ENCODE measurements around the gene UGGT2. TPM values are rescaled to one million over a fixed set of nuclear protein-coding genes. Genes with fewer than 3 reads are reported as not detected.

The UGGT2 gene
- total RNA-seq, 1 experiment from 2014 or later, result 34.5 TPM

- no peaks in the 10 kb centered on the region for H3K27me3 ChIP-seq (ENCODE audit: insufficient read depth, low read length)
- H4K5ac ChIP-seq (ENCODE audit: insufficient read length, low read depth, low read length), result no peak overlapping the region
- H2AK5ac ChIP-seq (ENCODE audit: insufficient read length, low read length), result no peak overlapping the region
- no peak overlapping the region for H3K27ac ChIP-seq (ENCODE audit: insufficient read length, low read depth, low read length)
- no peaks in the 10 kb centered on the region for H3K9me3 ChIP-seq (ENCODE audit: control insufficient read depth, low read depth, low read length)
- no peak overlapping the region for H2BK15ac ChIP-seq (ENCODE audit: low read depth, low read length)
- H3K9ac ChIP-seq (ENCODE audit: extremely low read depth, insufficient read length, low read length), result no peak overlapping the region
- no peak overlapping the region for H3K14ac ChIP-seq (ENCODE audit: insufficient read depth, low read length)
- H2BK12ac ChIP-seq (ENCODE audit: insufficient read length, low read depth, low read length), result no peak overlapping the region
- H3K36me3 Mint-ChIP-seq (ENCODE audit: insufficient read depth in 1 of 3, low read depth in 3 of 3), result peaks cover 17 to 38% (median 33%) of the 10 kb centered on the region in 3 experiments; a peak in 6 of 7 replicates
- peaks cover 5 to 6% of the 10 kb centered on the region in 2 experiments; a peak in 3 of 4 replicates for H3K4me1 Mint-ChIP-seq
- H2AFZ ChIP-seq (ENCODE audit: low read length), result no peak overlapping the region
- no peak overlapping the region for H3K27ac Mint-ChIP-seq
- no peak for DNase-seq
- no peak overlapping the region for H2BK20ac ChIP-seq (ENCODE audit: low read depth, low read length, poor library complexity, severe bottlenecking)
- H2BK120ac ChIP-seq (ENCODE audit: low read depth, low read length, poor library complexity, severe bottlenecking), result no peak overlapping the region
- H3K4ac ChIP-seq (ENCODE audit: low read depth, low read length), result no peak overlapping the region
- H3K9me3 Mint-ChIP-seq, result no peaks in the 10 kb centered on the region; a peak in 1 of 5 replicates
- TF ChIP-seq, protein P1, sequence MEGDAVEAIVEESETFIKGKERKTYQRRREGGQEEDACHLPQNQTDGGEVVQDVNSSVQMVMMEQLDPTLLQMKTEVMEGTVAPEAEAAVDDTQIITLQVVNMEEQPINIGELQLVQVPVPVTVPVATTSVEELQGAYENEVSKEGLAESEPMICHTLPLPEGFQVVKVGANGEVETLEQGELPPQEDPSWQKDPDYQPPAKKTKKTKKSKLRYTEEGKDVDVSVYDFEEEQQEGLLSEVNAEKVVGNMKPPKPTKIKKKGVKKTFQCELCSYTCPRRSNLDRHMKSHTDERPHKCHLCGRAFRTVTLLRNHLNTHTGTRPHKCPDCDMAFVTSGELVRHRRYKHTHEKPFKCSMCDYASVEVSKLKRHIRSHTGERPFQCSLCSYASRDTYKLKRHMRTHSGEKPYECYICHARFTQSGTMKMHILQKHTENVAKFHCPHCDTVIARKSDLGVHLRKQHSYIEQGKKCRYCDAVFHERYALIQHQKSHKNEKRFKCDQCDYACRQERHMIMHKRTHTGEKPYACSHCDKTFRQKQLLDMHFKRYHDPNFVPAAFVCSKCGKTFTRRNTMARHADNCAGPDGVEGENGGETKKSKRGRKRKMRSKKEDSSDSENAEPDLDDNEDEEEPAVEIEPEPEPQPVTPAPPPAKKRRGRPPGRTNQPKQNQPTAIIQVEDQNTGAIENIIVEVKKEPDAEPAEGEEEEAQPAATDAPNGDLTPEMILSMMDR (conservative IDR thresholded peaks at IDR 0.05), result no peak
- H3K27me3 Mint-ChIP-seq (ENCODE audit: low read depth), result no peaks in the 10 kb centered on the region
- no peaks in the 10 kb centered on the region for H3K4me1 ChIP-seq (ENCODE audit: insufficient read depth, low read length)
- H3K18ac ChIP-seq (ENCODE audit: insufficient read length, low read depth, low read length), result no peak overlapping the region
- no peak overlapping the region for H3K23ac ChIP-seq (ENCODE audit: insufficient read length, low read depth, low read length)
- no peaks in the 10 kb centered on the region for H3K79me1 ChIP-seq (ENCODE audit: insufficient read depth, low read depth, low read length, poor library complexity, severe bottlenecking)
- no peaks in the 10 kb centered on the region for H4K20me1 ChIP-seq (ENCODE audit: control insufficient read depth, insufficient read depth, insufficient read length)
- H3K56ac ChIP-seq (ENCODE audit: insufficient read length, low read depth, low read length), result no peak overlapping the region
- no peak overlapping the region for H3K4me2 ChIP-seq (ENCODE audit: insufficient read depth, insufficient read length, low read length)
- no peak overlapping the region for H2BK5ac ChIP-seq (ENCODE audit: insufficient read length, low read length)
- no peaks in the 10 kb centered on the region for H3K79me2 ChIP-seq (ENCODE audit: insufficient read depth, low read length)
- no peak overlapping the region for H3T11ph ChIP-seq (ENCODE audit: low read length)
- H3K4me3 Mint-ChIP-seq, result no peak overlapping the region
- no peak overlapping the region for H4K8ac ChIP-seq (replicated peaks; ENCODE audit: insufficient read length, low read depth, low read length)
- WGBS (ENCODE audit: extremely low coverage, insufficient read length, low lambda C conversion rate), result no CpG with 5 or more reads among the region's 4 CpGs
- no peaks in the 10 kb centered on the region for H3K23me2 ChIP-seq (ENCODE audit: insufficient read length, low read depth, low read length, poor library complexity, severe bottlenecking)
- no peak overlapping the region for H4K91ac ChIP-seq (ENCODE audit: insufficient read length, low read depth, low read length)
These were observed 132.7 kb downstream of the UGGT2 start for GRCh38 chr13:95920485-95920884.
